K562 (cell line): ENCODE data around the gene HSDL1. TPM values are rescaled to one million over a fixed set of nuclear protein-coding genes. Genes with fewer than 3 reads are reported as not detected.
A peak's percentile ranks its signal among the peaks of the same experiment; 100 is the strongest.

Experiments used
- ATAC-seq: fragments of 200-7000 bp; cut with Tn5 transposase; 3 replicates; pipeline ENCODE4 v1.9.1; 2020; ENCODE audit warnings: moderate library complexity
- BruUV-seq: library from RNA; stranded (reverse); fragments of 400-500 nt; replicated peaks from 2 replicates; lab custom pipeline; 2021; lab: Mats Ljungman, UMichigan
- CTCF ChIA-PET: fragments of 300-600 bp; formaldehyde crosslinking; extraction: SDS; loops from one replicate; lab custom pipeline; 2021; ENCODE audit warnings: low intra/inter-chr PET ratio; lab: Yijun Ruan, JAX
- POLR2A ChIA-PET: fragments of 300-600, 350-650 bp; sonication (Branson Sonifier 250); formaldehyde crosslinking; extraction: SDS; loops from one replicate; lab custom pipeline; 2021; ENCODE audit warnings: antibody characterized with exemption, inconsistent platforms; lab: Yijun Ruan, JAX
- DNase-seq, 4 experiments: peaks; one replicate each; pipeline versions ENCODE4 v3.0.0 to v3.0.0-alpha.2; 2011 to 2018; ENCODE audit warnings: low spot score in 3 of 4, mixed read lengths in 3 of 4; ENCODE audit errors: extremely low read depth in 1 of 4
- FAIRE-seq: peaks from 2 replicates; lab custom pipeline; 2011; peaks lifted over from hg19 to GRCh38; lab: Jason Lieb, UNC
- H2AFZ ChIP-seq: 2 replicates; pipeline ENCODE4 v1.6.0; 2011; ENCODE audit warnings: low read depth, low read length, control low read depth, inconsistent platforms
- H3K27ac ChIP-seq: fragments of 200-600 bp; 3 replicates; pipeline ENCODE4 v1.8.0; 2011; ENCODE audit warnings: low read depth, mild to moderate bottlenecking, control low read depth, inconsistent platforms, low read length, moderate library complexity, mixed read lengths; ENCODE audit errors: extremely low read depth
- H3K27me3 ChIP-seq, 2 experiments: fragments of 300-600 bp in 1 of 2; 2 replicates in 1 of 2; 3 replicates in 1 of 2; pipeline versions ENCODE4 v1.6.0 to v1.8.0; 2011; ENCODE audit warnings: inconsistent platforms in 2 of 2, low read length in 2 of 2, mild to moderate bottlenecking in 1 of 2, mixed read lengths in 1 of 2, moderate library complexity in 1 of 2; ENCODE audit not compliant: control insufficient read depth in 2 of 2, insufficient read depth in 2 of 2
- H3K36me3 ChIP-seq: fragments of 300-600 bp; 3 replicates; pipeline ENCODE4 v1.8.0; 2011; ENCODE audit warnings: mild to moderate bottlenecking, low read length, inconsistent platforms; ENCODE audit not compliant: control insufficient read depth, insufficient read depth
- H3K4me1 ChIP-seq, 2 experiments: fragments of 200-600 bp in 1 of 2; replicated peaks in 1 of 2; 2 replicates in 1 of 2; 3 replicates in 1 of 2; pipeline versions ENCODE4 v1.5.1 to v1.8.0; 2011; ENCODE audit warnings: inconsistent platforms in 2 of 2, low read length in 2 of 2, mild to moderate bottlenecking in 1 of 2, mixed read lengths in 1 of 2, moderate library complexity in 1 of 2; ENCODE audit not compliant: control insufficient read depth in 2 of 2, insufficient read depth in 2 of 2
- H3K4me2 ChIP-seq: 2 replicates; pipeline ENCODE4 v1.6.1; 2011; ENCODE audit warnings: low read length, control low read depth, inconsistent platforms, mixed read lengths; ENCODE audit not compliant: insufficient read depth
- H3K4me3 ChIP-seq: fragments of 200-600 bp; sonication (generic), shearing (Covaris generic); 2 replicates; pipeline ENCODE4 v1.5.1; 2016; ENCODE audit warnings: control low read depth, inconsistent platforms
- H3K79me2 ChIP-seq: fragments of 200-600 bp; 3 replicates; pipeline ENCODE4 v1.8.0; 2011; ENCODE audit warnings: low read length, inconsistent platforms; ENCODE audit not compliant: control insufficient read depth, insufficient read depth
- H3K9ac ChIP-seq, 2 experiments: 2 replicates each; pipeline versions ENCODE4 v1.6.0 to v1.6.1; 2011; ENCODE audit warnings: low read depth in 2 of 2, low read length in 2 of 2, control low read depth in 1 of 2, inconsistent platforms in 1 of 2, mild to moderate bottlenecking in 1 of 2, mixed read lengths in 1 of 2; ENCODE audit not compliant: insufficient read depth in 1 of 2
- H3K9me1 ChIP-seq: one replicate; pipeline ENCODE4 v1.6.0; 2011; ENCODE audit warnings: inconsistent platforms, mild to moderate bottlenecking, low read length, moderate library complexity; ENCODE audit not compliant: control insufficient read depth, insufficient read depth
- H3K9me3 ChIP-seq: replicated peaks from 2 replicates; pipeline ENCODE4 v1.5.1; 2011; ENCODE audit warnings: low read depth, low read length, inconsistent platforms; ENCODE audit not compliant: control insufficient read depth, insufficient read depth
- H4K20me1 ChIP-seq: replicated peaks from 2 replicates; pipeline ENCODE4 v1.6.1; 2011; ENCODE audit warnings: low read length, inconsistent platforms, mixed read lengths; ENCODE audit not compliant: control insufficient read depth, insufficient read depth
- KDM4B ChIP-seq, 2 experiments: fragments of 450-650 bp in 1 of 2; sonication (generic) in 1 of 2; IDR thresholded peaks; 2 replicates each; pipeline ENCODE4 v1.6.1; 2016 to 2017; ENCODE audit warnings: borderline replicate concordance in 2 of 2, antibody characterized with exemption in 1 of 2, low read depth in 1 of 2, mild to moderate bottlenecking in 1 of 2
- NFXL1 ChIP-seq: fragments of 450-650 bp; formaldehyde crosslinking; IDR thresholded peaks from 2 replicates; pipeline ENCODE4 v1.4.0; 2021; ENCODE audit warnings: mild to moderate bottlenecking
- POLR2G ChIP-seq: fragments of 200-400 bp; formaldehyde crosslinking; IDR thresholded peaks from 2 replicates; pipeline ENCODE4 v1.6.1; 2017; ENCODE audit warnings: low read depth, mild to moderate bottlenecking, antibody characterized with exemption, low read length, moderate library complexity
- RBFOX2 ChIP-seq: fragments of 200-400 bp; formaldehyde crosslinking; IDR thresholded peaks from 2 replicates; pipeline ENCODE4 v1.6.1; 2017; ENCODE audit warnings: low read depth, mild to moderate bottlenecking, low read length, moderate library complexity
- WGBS: fragments of 100-300 bp; shearing (Covaris generic); methylation state at CpG from one replicate; pipeline ENCODE4 v1.1.6; 2016; ENCODE audit warnings: low coverage, mixed read lengths; ENCODE audit not compliant: insufficient coverage; ENCODE audit errors: missing lambda C conversion rate; 5-methylcytosine and 5-hydroxymethylcytosine counted together
- in situ Hi-C: fragments of 300-500 bp; cut with MboI; formaldehyde crosslinking; loops from 4 replicates; pipeline ENCODE4 v1.15.0; 2018; ENCODE audit warnings: inconsistent platforms, mixed read lengths
- intact Hi-C: fragments of 100-400 bp; cut with micrococcal nuclease; formaldehyde crosslinking; loops from 2 replicates; pipeline ENCODE4 v1.14.2; 2022
- polyA plus RNA-seq, 8 experiments: library from polyadenylated mRNA; depleted of rRNA in 4 of 8; stranded (reverse) in 5 of 8; unstranded in 3 of 8; fragments of >200 nt; fragmentation: Nextera tagmentation in 2 of 8; fragmentation: Illumina TruSeq in 1 of 8; extraction: Ambion mirVana in 2 of 8; extraction: Trizol in 1 of 8; gene quantifications; 2 replicates each; pipeline versions ENCODE4 v1.2.1 to v1.2.3, GENCODE V29; 2011 to 2014; ENCODE audit warnings: inconsistent platforms in 1 of 8, missing spikeins in 1 of 8
- total RNA-seq, 7 experiments: library from RNA; depleted of rRNA in 6 of 7; stranded (reverse); fragments of >200 nt in 6 of 7; fragmentation: Illumina TruSeq in 2 of 7; extraction: Trizol in 2 of 7; gene quantifications; 2 replicates each; pipeline versions ENCODE4 v1.2.1 to v1.2.3, GENCODE V29; 2011 to 2021; ENCODE audit warnings: low replicate concordance in 1 of 7
- TF ChIP-seq, protein P1 (sequence below): IDR thresholded peaks from 2 replicates; pipeline ENCODE4 v1.6.1; 2016; ENCODE audit warnings: missing genetic modification characterization, missing compliant biosample characterization

Gene HSDL1
- total and polyA plus RNA-seq, 9 of the 15 experiments (the other 6 are each of a cell fraction or from before 2014, with no cell fraction given) = 14.8 to 41.2 (median 27.7) TPM

DNA sequence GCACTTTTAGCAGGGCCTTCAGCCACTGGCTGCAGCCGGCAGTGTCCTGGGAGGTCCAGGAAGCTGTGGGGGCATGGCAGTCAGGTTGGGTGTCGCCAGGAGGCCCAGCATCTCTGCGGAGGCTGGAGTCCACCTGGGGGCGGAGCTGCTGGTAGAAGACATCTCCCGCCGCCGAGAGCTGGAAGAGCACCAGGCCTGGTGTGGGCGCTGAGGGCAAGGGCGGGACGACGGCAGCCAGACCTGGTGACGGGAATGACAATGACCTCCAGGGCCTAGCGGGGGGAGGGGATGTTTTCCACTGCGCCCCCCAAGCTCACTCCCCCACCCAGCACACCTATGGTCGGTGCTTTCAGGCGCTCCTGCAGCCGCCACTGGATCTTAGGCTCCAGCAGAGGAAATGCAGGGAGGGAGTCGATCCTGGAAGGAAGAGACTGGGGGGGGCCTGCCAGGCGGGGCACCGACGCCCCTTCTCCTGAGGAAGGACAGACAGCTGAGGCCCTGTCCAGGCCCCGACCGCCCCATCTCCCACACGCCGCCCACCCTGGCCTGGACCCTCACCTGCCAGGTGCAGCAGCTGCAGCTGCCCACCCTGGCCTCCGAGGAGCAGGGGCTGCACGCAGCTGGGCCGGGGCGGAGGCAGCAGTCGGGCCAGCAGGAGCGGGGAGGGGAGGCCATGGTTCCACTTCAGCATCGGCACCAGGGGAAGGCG lies 34.8 kb upstream of the HSDL1 start:
- DNase-seq (no peak), FAIRE-seq (no peak), ATAC-seq (no peak)
- TF ChIP-seq, protein P1, sequence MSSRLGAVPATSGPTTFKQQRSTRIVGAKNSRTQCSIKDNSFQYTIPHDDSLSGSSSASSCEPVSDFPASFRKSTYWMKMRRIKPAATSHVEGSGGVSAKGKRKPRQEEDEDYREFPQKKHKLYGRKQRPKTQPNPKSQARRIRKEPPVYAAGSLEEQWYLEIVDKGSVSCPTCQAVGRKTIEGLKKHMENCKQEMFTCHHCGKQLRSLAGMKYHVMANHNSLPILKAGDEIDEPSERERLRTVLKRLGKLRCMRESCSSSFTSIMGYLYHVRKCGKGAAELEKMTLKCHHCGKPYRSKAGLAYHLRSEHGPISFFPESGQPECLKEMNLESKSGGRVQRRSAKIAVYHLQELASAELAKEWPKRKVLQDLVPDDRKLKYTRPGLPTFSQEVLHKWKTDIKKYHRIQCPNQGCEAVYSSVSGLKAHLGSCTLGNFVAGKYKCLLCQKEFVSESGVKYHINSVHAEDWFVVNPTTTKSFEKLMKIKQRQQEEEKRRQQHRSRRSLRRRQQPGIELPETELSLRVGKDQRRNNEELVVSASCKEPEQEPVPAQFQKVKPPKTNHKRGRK (tag) = no peak
- peak; percentile 51 for TF ChIP-seq POLR2G
- no peak for TF ChIP-seq KDM4B (IDR thresholded peaks at IDR 0.05; ENCODE audit: borderline replicate concordance in 2 of 2, low read depth in 1 of 2)
- no peak for TF ChIP-seq NFXL1 (CRISPR knock-in tag)
- TF ChIP-seq RBFOX2 = peak; percentile 25
- H4K20me1 ChIP-seq = peaks cover 20% of the 10 kb centered on the region
- H3K36me3 ChIP-seq = peaks cover 72% of the 10 kb centered on the region; the same call in 2 of the 3 replicates
- BruUV-seq = no TSS peak
- H3K27ac ChIP-seq = no peak overlapping the region
- H3K9me3 ChIP-seq = peaks cover 2% of the 10 kb centered on the region; the same call in 1 of the 2 replicates
- ChIA-PET POLR2A (interaction anchor here (0.6 to 1.4 kb wide), 5 partner anchors 7 to 271 kb away, joined by 3 to 5 read pairs (median 4); partner anchors contain the start of genes MBTPS1 and TAF1C), CTCF (interaction anchor here (0.8 kb wide), 1 partner anchor 305 kb away, joined by 3 read pairs; no protein-coding TSS in a partner anchor)
- peaks cover 4 to 46% of the 10 kb centered on the region in 2 experiments; a peak in 3 of 5 replicates for H3K4me1 ChIP-seq
- no peak overlapping the region for H3K4me3 ChIP-seq
- H3K4me2 ChIP-seq = no peak overlapping the region
- no peaks in the 10 kb centered on the region for H3K27me3 ChIP-seq
- peaks cover 6% of the 10 kb centered on the region; the same call in 2 of the 3 replicates for H3K79me2 ChIP-seq
- H3K9ac ChIP-seq = no peak overlapping the region
- intact Hi-C loops (loop anchor here (5.0 kb wide), 1 partner anchor 222 kb away; no protein-coding TSS in a partner anchor), in situ Hi-C loops (loop anchor here (10.0 kb wide), 1 partner anchor 225 kb away; the partner anchor contains the start of gene OSGIN1)
- no peak overlapping the region for H2AFZ ChIP-seq
- 96% methylated on average over 28 of the region's 33 CpGs for WGBS
- H3K9me1 ChIP-seq = peaks cover 11% of the 10 kb centered on the region
